NCI-H526 treated with DMSO at 0.1 percent for 48 hours (cell line): Measurements from ENCODE around the gene RNF145.
"Not testable (repeated sequence)": the region's sequence is repeated elsewhere in the genome, so short reads cannot be mapped to it uniquely, and the experiment has no call there.

Source experiments
- DNase-seq: peaks from one replicate; lab custom pipeline; 2025; lab: John Stamatoyannopoulos, UW

Gene RNF145

DNA sequence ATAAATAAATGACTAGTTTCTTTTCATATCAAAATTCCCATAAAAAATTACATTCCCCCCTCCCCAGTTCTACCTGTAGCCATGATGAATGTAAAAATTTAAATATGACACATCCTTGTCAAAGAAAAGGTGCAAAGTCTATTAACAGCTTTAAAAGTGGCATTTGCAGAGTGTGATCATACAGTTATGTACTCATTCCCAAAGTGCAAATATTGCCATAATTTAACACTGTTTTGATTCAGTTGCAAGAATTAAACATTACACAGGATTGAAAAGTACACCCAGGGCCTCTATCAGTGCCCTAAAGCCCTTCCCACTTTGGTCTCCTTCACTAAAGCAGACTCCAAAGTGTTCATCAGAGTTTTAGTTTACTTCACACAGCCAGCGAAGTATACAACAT, 51.8 kb downstream of the RNF145 start:
- no peak for DNase-seq

DNA sequence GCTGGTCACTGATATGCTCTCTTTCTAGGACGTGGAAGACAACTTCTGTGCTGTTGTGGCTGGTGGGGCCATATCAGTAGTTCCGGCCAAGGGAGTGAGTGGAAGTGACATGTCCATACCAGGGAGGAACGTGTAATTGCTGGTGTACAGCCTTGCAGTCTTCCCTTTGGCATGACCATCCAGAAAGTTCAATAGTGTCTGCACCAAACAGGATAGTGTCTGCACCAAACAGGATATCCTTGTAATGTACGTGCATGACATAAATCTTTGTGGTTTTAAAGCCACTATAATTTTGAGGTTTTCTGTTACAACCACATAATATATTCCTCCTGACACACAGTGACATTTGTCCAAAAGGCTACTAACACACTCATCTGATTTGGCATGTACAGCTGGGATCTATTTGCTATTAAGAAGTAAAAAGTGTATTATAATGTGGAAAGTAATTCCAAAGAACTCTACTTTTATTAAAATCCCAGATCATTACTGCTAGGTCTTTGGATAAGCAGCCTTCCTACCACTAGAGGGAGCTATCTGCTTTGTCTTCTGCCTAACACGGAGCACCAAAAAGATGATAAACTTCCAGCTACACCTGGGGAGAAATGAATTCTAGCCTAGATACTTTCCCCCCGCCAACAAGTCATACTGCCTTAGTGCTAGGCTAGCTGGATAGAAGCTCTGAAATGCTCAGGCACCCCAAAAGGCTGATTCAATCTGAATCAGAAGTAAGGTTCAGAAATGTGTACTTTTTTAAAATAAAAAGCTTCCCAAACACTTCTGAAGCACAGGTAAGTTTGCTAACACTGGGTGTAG, 52.7 kb downstream of the RNF145 start:
- peak; percentile 8 for DNase-seq

DNA sequence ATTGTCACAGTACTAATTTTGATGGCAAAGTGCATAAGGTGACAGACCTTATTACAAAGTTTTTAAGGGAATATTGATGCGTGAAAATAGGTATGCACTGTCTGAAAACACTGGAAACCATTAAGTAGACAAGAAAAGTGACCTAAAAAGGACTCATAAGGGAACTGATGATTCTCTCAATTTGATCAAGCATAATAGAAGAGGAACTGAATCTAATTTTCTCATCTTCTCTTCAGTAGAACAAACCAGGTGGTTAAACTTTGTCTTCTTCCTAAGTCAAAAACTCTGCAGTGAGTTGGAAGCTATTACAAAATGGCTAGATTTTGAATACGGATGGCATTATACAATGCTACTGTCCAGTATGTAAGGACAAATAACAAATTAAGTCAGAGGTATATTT, 53.4 kb downstream of the RNF145 start:
- no peak for DNase-seq

DNA sequence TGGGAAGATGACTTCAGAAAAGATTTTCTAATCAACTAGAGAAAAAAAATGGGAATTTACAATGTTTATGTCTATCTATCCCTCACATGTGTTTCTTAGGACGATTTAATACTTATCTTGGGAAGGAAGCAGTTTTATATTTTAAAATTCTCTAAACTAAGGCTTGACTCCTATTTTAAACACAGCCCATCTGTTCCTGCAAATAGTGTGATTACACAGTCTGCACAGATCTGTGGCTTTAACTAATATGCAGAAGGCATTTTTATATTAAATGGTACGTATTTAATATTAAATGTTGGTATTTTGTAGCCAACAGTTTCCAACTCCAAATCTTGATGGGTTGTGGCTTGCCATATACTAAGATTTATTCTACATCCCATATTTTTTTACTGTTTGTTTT, 56.5 kb downstream of the RNF145 start:
- DNase-seq, result no peak

DNA sequence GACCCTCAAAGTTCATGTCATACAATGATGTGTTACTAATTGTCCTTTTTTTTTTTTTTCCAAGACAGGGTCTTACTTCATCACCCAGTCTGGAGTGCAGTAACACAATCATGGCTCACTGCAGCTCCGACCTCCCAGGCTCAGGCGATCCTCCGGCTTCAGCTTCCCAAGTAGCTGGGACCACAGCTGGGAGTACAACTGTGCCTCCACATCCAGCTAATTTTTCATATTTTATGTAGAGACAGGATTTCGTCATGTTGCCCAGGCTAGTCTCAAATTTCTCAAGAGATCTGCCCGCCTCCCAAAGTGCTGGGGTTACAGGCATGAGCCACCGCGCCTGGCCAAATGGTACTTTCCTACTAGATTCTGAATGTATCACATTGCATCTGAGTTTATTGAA, 60.3 kb downstream of the RNF145 start:
- DNase-seq, result no peak

DNA sequence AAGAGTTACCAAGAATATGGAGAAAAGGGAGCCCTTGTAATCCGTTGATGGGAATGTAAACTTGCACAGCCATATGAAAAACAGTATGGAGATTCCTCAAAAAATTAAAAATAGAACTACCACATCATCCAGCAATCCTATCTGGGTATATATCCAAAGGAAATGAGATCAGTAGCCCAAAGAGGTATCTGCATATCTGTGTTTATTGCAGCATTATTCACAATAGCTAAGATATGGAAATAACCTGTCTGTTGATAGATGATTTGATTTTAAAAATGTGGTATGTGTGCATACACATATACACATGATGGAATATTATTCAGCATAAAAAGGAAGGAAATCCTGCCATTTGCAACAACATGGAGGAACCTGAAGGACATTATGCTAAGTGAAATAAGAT, 61.4 kb downstream of the RNF145 start:
- DNase-seq, result no peak

DNA sequence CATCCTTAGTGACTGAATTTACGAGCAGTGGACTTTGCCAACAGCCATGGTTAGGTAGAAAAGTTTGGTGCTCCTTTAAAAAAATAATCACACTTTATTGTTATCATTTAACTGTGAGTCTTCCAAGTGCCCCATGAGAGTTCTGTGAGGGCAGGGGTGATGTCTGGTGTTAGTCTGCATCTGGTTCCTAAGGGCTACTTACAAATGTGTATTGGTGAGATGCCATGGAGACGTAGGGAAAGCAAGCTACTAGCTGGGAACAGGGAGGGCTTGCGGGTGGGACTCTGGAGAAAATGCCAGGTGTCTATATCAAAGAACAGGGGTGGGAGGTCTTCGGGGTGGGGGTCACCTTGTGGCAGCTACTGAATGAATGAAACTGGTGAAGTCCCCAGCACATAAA, 62.5 kb downstream of the RNF145 start:
- DNase-seq, result no peak

DNA sequence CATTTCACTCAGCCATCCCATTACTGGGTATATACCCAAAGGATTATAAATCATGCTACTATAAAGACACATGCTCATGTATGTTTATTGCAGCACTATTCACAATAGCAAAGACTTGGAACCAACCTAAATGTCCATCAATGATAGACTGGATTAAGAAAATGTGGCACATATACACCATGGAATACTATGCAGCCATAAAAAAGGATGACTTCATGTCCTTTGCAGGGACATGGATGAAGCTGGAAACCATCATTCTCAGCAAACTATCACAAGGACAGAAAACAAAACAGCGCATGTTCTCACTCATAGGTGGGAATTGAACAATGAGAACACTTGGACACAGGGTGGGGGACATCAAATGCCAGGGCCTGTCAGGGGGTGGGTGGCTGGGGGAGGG, 64.2 kb downstream of the RNF145 start:
- not testable (repeated sequence) for DNase-seq

DNA sequence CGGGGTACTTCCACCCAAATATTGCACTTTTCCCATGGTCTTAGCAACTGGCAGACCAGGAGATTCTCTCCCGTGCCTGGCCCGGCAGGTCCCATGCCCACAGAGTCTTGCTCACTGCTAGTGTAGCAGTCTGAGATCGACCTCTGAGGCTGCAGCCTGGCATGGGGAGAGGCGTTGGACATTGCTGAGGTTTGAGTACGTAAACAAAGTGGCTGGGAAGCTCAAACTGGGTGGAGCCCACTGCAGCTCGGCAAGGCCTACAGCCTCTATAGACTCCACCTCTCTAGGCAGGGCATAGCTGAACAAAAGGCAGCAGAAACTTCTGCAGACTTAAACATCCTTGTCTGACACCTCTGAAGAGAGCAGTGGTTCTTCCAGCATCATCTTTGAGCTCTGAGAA, 69.6 kb downstream of the RNF145 start:
- no peak for DNase-seq

DNA sequence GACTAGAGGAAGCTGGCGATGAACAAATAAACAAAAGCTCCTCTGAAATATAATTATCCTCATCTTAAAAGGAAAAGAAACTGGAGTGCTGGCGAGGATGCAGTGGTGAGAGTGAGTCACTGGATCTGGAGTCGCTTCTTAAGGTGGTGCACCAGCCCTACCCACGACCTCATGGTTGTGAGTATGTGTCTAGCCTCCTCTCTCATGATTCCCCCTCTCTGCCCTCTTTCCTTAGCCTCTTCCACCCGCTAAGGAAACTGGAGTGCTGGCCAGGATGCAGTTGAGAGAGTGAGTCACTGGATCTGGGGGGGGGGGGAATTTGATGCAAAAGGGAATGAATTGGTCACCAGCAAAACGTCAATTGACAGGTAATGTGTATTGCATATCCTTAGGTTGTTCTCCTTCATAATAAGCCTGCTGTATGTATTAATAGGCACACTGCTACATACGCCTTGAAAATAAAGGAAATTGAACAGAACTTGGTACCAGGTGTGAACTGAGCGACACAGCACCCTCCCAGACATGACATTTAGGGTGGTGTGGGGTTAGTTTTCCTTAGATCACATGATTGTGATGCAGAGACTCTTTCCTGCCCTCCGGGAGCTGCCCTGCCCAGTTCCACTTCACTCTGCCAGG, 73.3 kb downstream of the RNF145 start:
- DNase-seq, result no peak

DNA sequence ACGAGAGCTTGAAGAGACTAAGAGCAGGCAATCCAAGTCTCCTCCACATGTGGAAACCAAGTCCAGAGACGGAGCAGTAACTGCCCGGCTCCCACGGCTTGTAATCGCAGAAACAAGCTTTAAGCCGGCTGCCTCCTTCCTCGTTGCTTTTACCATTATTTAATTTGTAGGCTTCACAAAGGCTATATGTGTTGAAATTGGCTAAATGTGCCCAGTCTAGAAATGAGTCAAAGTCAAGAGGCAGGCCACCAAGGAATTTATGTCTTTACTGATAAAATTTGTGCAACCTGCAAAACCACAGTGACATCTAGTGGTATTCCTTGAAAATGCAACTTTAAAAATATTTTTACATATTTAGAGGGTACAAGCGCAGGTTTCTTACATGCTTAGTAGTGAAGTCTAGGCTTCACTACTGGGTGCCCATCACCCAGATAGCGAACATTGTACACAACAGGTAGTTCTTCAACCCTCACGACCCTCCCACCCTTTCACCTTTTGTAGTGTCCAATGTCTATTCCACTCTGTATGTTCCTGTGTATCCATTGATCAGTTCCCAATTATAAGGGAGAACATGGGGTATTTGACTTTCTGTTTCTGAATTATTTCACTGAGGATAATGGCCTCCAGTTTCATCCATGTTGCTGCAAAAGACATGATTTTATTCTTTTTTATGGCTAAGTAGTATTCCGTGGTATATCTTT, 76.2 kb downstream of the RNF145 start:
- peak; percentile 17 for DNase-seq

DNA sequence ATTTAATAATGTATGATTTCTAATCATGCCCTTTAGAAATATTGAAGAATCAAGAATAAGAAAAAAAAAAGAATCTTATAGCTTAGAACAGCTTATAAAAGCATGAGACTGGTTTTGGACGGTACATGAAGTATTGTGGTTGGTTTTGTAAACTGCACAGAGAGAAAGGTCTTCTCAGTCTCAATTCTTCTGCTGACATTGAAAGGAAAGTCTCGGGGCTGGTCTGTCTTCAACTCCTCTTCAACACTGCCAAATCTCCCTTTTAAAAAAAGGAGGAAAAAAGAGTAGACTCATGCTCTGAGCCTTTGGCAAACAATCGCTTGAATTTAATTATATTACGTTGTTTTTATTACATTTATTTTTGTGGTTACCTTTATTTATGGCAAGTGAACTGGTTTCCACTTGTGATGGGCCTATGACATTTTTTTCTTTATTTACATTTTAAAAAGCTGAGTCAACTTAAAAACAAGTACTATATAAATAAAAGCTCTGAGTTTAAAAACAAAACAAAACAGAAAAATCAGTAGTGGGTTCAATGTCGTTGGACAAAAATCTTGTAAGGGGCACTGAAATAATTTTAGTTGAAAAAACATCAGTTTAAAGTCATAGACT, 76.8 kb downstream of the RNF145 start:
- DNase-seq, result no peak

DNA sequence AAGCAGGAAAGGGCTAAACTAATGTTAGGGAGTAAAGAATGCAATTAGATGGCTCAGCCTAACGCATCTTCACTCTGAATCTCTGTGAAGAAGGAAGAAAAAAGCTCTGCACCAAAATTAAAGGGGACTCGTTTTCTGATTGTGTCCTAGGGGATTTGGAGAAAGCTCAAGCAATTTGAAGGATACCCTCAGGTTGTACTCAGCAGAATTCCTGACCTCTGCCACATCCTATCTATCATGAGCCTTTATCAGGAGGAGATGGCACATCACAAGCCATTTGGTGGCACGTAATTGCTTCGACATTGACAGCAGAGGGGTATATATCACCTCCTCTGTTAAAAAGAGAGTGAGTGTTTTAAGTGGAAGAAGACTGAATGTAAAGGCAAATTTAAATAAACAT, 77.4 kb downstream of the RNF145 start:
- no peak for DNase-seq

DNA sequence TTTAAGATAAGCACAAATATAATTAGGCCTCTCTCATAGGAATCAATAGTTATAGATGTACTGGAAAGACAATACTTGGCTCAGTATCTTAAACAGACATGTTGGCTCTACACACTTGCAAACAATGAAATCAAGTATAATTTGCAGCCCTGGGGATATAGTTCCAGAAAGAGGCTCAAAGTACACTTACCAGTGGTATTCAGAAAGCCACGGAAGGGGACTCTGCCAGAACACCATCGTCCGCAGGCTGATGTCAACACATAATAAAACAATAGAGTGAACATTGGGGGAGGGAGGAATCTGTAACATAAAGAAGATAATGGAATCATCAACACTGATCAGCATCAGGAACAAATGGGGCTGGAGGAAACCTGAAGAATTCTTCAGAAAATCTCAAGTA, 78.5 kb downstream of the RNF145 start:
- no peak for DNase-seq

DNA sequence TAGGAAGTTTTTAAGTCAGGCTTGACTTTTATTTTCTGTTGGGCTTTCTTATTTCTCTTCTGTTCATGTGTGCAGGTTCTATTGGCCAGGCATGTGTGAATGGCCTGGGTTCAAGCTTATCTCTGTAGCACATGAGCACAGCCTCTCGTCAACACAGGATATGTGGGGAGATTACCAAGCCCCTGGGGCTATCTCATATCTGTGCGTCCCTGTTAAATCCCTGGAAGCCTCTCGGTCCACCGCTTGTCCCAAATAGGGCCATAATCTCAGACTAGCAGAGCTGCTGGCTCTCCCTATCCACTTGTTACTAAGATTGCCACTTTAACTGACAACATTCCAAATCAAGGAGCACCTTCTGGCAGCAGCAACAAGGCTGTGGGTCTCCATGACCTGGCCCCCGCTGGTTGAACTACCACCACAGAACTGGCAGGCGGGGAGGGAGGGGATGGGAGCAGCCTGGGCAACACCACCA, 81.2 kb downstream of the RNF145 start:
- no peak for DNase-seq

DNA sequence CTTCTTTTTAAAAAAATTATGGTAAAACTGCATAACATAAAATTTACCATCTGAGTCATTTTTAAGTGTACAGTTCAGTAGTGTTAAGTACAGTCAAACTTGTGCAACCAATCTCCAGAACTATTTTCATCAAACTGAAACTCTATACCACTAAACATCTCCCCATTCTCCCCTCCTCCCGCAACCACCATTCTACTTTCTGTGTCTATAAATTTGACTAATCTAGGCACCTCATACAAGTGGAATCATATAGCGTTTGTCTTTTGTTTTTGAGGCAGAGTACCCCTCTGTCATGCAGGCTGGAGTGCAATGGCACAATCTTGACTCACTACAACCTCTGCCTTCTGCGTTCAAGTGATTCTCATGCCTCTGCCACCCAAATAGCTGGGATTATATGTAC, 85.7 kb downstream of the RNF145 start:
- no peak for DNase-seq

DNA sequence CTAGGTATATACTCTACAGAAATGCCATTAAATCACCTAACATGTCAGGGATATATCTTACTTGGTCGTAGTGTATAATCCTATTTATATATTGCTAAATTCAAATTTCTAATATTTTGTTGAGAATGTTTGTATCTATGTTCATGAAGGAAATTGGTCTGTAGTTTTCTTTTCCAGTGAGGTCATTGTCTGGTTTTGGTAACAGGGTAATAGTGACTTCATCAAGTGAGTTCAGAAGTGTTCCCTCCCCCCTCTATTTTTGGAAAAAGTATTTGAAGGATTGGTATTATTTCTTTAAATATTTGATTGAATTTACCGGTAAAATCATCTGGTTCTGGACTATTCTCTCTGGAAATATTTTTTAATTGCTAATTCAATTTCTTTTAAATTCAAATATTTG, 86.2 kb downstream of the RNF145 start:
- DNase-seq, result no peak

DNA sequence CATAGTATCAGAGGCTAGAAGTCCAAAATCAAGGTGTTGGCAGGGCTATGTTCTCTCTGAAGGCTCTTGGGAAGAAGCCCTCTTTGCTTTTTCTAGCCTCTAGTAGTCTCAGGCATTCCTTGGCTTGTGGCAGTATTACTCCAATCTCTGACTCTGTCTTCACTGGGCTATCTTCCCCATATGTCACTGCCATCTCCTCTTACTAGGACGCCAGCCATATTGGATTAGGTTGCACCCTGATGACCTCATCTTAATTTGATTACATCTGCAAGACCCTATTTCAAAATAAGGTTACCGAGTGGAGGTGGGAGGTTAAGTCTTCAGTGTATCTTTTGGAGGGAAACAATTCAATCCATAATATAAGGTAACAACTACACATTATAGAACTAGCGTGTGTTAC, 88.3 kb downstream of the RNF145 start:
- DNase-seq, result no peak

DNA sequence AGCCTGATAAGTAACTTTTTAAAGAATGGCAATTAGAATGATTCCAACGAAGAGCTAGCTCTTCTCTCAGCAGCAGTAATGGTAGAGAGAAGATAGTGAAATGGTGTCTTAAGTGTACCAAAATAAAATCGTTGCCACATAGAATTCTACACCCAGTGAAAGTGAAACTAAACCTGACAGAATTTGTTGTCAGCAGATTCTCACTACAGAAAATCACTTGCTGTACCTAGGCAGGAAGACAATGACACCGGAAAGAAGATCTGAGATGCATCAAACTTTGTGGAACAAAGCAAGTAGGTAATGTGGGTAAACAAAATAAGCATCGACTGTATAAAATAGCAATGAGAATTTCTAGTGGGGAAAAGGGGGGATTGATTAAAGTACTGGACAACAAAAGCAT, 88.9 kb downstream of the RNF145 start:
- DNase-seq, result no peak

DNA sequence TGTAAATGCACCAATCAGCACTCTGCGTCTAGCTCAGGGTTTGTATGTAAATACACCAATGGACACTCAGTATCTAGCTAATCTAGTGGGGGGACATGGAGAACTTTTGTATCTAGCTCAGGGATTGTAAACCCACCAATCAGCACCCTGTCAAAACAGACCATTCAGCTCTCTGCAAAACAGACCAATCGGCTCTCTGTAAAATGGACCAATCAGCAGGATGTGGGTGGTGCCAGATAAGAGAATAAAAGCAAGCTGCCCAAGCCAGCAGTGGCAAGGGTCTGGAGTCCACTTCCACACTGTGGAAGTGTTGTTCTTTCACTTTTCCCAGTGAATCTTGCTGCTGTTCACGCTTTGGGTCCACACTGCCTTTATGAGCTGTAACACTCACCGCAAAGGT, 89.5 kb downstream of the RNF145 start:
- not testable (repeated sequence) for DNase-seq

DNA sequence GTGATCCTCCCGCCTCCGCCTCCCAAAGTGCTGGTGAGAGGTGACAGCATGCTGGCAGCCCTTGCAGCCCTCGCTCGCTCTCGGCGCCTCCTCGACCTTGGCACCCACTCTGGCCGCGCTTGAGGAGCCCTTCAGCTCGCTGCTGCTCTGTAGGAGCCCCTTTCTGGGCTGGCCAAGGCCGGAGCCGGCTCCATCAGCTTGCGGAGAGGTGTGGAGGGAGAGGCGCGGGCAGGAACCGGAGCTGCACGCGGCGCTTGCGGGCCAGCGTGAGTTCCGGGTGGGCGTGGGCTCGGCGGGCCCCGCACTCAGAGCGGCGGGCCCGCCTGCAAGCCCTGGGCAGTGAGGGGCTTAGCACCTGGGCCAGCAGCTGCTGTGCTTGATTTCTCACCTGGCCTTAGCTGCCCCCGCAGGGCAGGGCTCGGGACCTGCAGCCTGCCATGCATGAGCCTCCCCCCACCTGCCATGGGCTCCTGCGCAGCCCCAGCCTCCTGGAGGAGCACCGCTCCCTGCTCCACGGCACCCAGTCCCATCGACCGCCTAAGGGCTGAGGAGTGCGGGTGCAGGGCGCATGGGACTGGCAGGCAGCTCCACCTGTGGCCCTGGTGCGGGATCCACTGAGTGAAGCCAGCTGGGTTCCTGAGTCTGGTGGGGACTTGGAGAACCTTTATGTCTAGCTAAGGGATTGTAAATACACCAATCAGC, 90.2 kb downstream of the RNF145 start:
- DNase-seq, result not testable (repeated sequence)

DNA sequence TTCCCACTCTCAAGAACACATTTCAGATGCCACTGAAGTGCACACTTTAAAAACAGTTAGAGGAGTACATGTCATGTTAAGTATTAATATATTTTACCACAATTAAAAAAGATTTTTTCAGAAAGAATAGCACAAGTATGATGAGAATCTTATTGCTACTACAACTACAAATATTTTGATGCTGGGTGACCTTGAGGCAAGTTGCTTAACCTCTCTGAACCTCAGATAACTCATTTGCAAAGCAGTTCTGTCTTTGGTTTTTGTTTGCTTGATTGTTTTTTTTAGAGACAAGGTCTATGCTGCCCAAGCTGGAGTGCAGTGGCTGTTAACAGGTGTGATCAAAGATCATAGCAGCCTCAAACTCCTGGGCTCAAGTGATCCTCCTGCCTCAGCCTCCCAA, 95.9 kb downstream of the RNF145 start:
- no peak for DNase-seq
